Measurements from ENCODE around the gene LPP.

Gene LPP

DNA sequence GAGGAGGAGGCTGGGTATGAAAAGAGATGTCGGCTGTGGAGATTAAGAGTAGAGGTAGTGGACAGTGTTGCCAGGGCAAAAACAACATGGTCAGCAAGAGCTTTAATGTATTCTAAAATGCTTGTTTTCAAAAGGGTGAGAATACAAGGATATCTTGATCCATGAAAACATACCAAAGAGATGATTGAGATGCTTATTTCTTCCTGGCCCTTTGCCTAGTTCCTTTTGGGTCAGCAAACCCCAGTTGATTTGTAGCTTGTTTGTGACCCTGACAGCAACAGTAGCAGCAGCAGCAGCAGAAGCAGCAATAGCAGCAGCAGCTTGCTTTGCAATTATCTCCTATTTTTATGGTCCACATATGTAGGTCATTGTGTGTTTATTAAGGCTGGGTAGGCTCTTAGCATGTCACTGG lies 337.3 kb downstream of the LPP start:
- FAIRE-seq = peak; percentile 81

DNA sequence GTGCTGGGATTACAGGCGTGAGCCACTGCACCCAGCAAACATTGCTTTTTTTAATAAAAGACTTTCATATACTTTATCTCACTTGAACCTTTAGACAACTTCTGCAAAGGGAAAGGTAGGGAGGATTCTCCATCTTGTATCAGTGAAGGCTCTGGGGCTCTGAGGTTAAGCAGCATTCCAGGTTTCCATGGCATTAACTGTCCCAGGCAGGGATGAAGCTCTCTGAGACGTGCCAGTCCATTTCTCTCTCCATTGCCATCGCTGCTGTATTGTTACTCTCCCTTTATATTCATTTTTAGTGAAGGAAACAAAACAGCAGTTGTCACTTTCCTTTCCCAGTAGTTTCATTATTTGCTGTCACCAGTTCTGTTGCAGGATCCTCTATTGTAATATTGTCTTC lies 342.4 kb downstream of the LPP start:
- FAIRE-seq = no peak

GRCh38 chr3:188497021-188497420 lies 343.1 kb downstream of the LPP start:
- FAIRE-seq = no peak

DNA sequence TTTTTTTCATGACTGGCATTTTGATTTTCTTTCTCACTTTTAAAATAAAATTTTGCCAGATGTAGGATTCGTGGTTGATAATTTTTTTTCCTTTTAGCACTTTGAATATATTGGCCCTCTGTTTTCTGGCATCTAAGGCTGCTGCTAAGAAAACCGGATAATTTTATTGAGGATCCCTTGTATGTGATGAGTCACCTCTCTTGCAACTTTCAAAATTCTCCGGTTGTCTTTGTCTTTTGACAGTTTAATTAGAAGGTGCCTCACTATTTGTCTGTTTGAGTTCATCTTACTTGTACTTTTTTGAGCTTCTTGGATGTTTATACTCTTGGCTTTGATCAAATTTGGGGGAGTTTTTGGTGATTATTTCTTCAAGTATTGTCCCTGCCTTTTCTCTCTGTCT lies 349.7 kb downstream of the LPP start:
- no peak for FAIRE-seq

DNA sequence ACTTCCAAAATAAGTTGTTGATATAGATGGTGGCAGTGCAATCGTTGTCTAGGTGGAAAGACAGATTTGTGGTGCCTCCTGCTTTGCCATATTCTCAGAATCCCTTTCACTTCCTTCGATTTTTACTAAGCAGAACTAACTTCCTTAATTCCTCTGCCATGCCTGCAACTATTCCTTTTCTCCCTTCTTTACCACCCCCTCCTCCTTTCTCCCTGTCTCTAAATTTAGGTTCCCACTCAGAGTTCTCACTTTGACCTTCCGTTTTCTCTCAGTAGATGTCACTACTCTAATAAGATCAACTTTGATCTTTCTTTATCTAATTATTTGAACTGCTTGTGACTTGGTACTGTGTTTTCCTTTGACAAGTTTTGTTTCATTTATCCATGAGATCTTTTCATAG lies 351.2 kb downstream of the LPP start:
- FAIRE-seq = no peak

DNA sequence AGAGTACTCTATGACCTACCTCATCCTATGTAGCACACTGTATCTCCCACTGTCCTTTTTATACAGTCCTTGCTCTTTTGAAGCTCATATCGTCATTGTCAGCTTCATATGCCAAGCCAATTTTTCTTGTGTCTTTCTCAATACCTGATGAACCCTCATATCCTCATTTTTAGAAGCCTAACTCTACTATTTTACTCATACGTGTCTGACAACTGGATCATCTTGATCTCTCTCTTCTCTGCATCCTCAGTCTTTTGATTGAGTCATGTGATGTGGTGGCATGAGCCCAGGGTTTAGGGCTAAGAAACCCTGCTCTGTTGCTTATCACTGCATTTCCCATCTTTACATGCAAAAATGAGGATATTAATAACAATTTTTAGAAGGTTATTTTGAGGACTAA lies 352.0 kb downstream of the LPP start:
- FAIRE-seq = no peak

- FAIRE-seq = no peak
Observed at GRCh38 chr3:188506446-188506845, 352.5 kb downstream of the LPP start.

- no peak for FAIRE-seq
Observed at GRCh38 chr3:188507244-188507720, 353.3 kb downstream of the LPP start.

- FAIRE-seq = no peak
Observed at GRCh38 chr3:188508454-188508853, 354.5 kb downstream of the LPP start.

GRCh38 chr3:188509316-188509715 lies 355.4 kb downstream of the LPP start:
- no peak for FAIRE-seq

DNA sequence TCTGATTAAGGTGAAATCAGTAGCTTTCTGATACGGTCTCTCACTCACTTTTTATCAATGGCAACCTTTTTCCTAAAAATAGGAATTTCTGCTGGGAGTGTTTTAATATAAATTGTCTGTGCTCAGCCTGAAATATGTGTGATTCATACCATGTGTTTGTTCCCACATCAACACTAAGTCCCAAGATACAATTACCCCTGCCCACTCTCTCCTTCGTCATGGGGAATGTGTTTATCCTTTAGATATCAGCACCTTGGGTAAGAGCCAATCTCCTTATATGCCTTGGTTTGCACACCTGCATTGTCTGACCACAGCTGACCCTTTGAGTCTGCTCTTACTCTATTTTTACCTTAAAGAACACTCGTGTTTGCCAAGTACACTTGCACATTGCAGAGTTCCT lies 356.4 kb downstream of the LPP start:
- no peak for FAIRE-seq

DNA sequence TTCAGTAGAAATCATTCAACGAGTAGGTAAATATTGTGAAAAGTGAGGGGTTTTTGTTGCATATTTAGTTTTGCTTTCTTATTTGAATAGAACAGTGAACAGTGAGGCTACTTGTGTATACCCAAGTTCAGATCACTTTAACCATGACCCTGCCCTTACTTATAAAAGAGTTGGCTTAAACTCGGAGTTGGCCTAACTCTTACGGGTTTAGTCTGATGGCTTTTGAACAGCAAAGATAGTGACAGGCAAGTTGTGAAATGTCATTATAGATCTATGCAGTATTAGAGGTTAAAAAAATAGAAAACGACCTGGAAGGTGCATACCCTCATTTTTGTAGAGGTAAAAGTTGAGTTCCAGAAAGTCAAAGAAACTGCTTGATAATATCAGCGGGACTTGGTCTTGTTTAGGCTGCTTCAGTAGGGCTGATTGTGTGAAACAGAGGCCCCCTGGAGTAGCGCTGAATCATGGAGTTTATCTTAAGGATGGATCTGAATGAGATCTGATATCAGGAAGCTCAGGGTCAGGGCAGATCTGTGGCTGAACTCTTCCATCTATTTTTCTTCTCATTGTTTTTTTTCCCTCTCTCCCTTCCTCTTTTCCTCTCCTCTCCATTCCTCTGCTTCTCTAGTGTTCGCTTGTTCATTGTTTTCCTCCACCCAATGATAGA lies 359.8 kb downstream of the LPP start:
- no peak for FAIRE-seq

DNA sequence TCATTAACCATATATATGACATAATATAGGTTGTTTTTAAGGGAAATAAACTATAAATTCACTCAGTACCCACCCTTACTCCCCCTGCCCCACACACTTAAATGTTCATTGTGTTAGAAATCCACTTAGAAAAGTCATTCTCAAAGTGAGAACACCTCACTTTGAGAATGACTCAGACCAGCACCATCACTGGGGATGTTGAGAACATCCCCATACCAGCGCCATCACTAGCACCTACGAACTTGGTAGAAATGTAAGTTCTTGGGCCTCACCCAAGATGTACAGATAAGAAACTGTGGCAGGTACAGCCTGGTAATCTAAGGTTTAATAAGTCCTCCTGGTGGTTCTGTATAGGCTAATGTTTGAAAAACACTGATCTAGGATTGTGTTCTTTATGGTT lies 362.6 kb downstream of the LPP start:
- FAIRE-seq = no peak

GRCh38 chr3:188518416-188518815 lies 364.5 kb downstream of the LPP start:
- FAIRE-seq = no peak

DNA sequence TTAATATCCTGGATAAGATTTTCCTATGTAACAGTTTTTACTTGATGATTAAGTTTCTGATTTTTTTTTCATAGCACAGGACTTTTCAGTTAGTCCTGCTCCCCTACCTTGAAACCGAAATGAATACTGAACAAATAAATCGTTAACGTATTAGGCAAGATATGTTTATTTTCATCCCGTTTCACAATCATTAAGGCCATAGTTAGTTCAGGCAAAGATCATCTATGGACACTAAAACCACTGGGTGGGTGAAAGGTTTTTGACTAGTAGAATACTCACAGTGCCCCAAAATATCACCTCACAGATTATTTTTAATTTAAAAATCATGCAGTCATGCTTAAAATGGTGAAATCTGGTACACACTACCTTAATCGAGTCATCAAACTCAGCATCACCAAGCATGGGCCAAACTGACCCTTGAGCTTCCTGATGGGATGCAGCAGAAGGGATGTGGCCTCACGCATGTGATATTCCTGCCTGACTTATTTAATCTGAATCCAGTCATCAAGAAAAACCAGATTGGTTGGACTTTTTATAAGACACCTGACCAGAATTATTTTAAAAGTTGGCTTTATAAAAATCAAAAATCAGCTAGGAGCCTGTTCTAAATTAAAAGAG lies 365.0 kb downstream of the LPP start:
- no peak for FAIRE-seq

- no peak for FAIRE-seq
Observed at GRCh38 chr3:188520466-188520865, 366.5 kb downstream of the LPP start.

DNA sequence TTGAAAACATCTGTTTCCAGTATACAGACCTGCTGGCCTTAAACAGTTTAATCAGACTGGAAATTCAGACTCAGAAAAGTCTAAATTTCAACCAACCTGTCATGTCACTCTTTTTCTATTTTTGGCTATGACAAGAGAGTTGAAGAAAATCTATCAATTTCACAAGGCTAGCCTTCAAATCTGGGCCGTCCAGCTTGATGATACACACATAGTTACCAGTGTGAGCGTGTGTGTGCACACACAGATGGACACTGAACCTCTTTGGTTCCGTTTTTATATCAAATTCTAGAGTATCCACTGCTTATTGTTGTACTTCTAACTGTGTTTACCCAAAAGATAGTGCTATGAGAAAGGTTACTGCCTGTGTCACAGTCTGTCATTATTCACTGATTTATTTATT lies 368.2 kb downstream of the LPP start:
- no peak for FAIRE-seq

- FAIRE-seq = no peak
Observed at GRCh38 chr3:188523291-188523690, 369.3 kb downstream of the LPP start.

- FAIRE-seq = no peak
Observed at GRCh38 chr3:188524052-188524451, 370.1 kb downstream of the LPP start.

GRCh38 chr3:188526057-188526456 lies 372.1 kb downstream of the LPP start:
- no peak for FAIRE-seq

GRCh38 chr3:188527389-188527788 lies 373.4 kb downstream of the LPP start:
- FAIRE-seq = no peak

- FAIRE-seq = no peak
Observed at GRCh38 chr3:188528396-188528795, 374.4 kb downstream of the LPP start.

GRCh38 chr3:188529228-188529627 lies 375.3 kb downstream of the LPP start:
- FAIRE-seq = no peak

- FAIRE-seq = no peak
Observed at GRCh38 chr3:188530226-188530625, 376.3 kb downstream of the LPP start.

- FAIRE-seq = no peak
Observed at GRCh38 chr3:188531210-188531609, 377.3 kb downstream of the LPP start.
